Endodermal cell (in vitro differentiated cells): ENCODE data around the gene CDH13. TPM values are rescaled to one million over a fixed set of nuclear protein-coding genes. Genes with fewer than 3 reads are reported as not detected.

Source experiments
- DNase-seq: peaks from one replicate; pipeline ENCODE4 v3.0.0-alpha.2; 2017
- H3K27ac ChIP-seq: 2 replicates; pipeline ENCODE4 v1.5.1; 2013; ENCODE audit warnings: mild to moderate bottlenecking, low read depth, low read length, moderate library complexity
- H3K27me3 ChIP-seq: 2 replicates; pipeline ENCODE4 v1.6.1; 2013; ENCODE audit warnings: mild to moderate bottlenecking, low read length, moderate library complexity; ENCODE audit not compliant: insufficient read depth, control insufficient read depth, poor library complexity, severe bottlenecking
- H3K36me3 ChIP-seq: 2 replicates; pipeline ENCODE4 v1.7.0; 2013; ENCODE audit warnings: mild to moderate bottlenecking, low read length, moderate library complexity; ENCODE audit not compliant: control insufficient read depth, insufficient read depth
- H3K4me1 ChIP-seq: one replicate; pipeline ENCODE4 v1.7.0; 2013; ENCODE audit warnings: low read length; ENCODE audit not compliant: control insufficient read depth, insufficient read depth
- H3K4me3 ChIP-seq: 2 replicates; pipeline ENCODE4 v1.5.1; 2013; ENCODE audit warnings: mild to moderate bottlenecking, low read length, moderate library complexity
- H3K9ac ChIP-seq: 2 replicates; pipeline ENCODE4 v1.6.1; 2013; ENCODE audit warnings: mild to moderate bottlenecking, low read length, moderate library complexity; ENCODE audit not compliant: poor library complexity, severe bottlenecking; ENCODE audit errors: extremely low read depth
- H3K9me3 ChIP-seq: 2 replicates; pipeline ENCODE4 v1.6.1; 2013; ENCODE audit warnings: mild to moderate bottlenecking, low read length, moderate library complexity; ENCODE audit not compliant: control insufficient read depth
- H3K27ac Mint-ChIP-seq: 2 replicates; pipeline ENCODE4 v1.8.0; 2020; ENCODE audit warnings: mixed read lengths
- H3K27me3 Mint-ChIP-seq: 2 replicates; pipeline ENCODE4 v1.8.0; 2021; ENCODE audit warnings: mild to moderate bottlenecking, mixed read lengths; ENCODE audit not compliant: insufficient read depth
- H3K36me3 Mint-ChIP-seq: 2 replicates; pipeline ENCODE4 v1.8.0; 2020; ENCODE audit warnings: low read depth, mixed read lengths
- H3K4me1 Mint-ChIP-seq: 2 replicates; pipeline ENCODE4 v1.8.0; 2020; ENCODE audit warnings: mixed read lengths
- H3K4me3 Mint-ChIP-seq: 2 replicates; pipeline ENCODE4 v1.8.0; 2020; ENCODE audit warnings: mild to moderate bottlenecking, moderate library complexity, mixed read lengths
- H3K9me3 Mint-ChIP-seq: 2 replicates; pipeline ENCODE4 v1.8.0; 2020; ENCODE audit warnings: mild to moderate bottlenecking, mixed read lengths
- CTCF ChIP-seq: fragments of 200-600 bp; sonication (generic); conservative IDR thresholded peaks from 2 replicates; pipeline ENCODE4 v1.5.0; 2021; ENCODE audit warnings: antibody characterized with exemption, mild to moderate bottlenecking
- WGBS, 2 experiments: methylation state at CpG; one replicate each; pipeline versions ENCODE4 v1.1.5 to v1.1.7; 2013; ENCODE audit warnings: missing lambda C conversion rate in 2 of 2, mixed read lengths in 1 of 2; ENCODE audit not compliant: insufficient coverage in 1 of 2, insufficient read length in 1 of 2; 5-methylcytosine and 5-hydroxymethylcytosine counted together
- total RNA-seq, 2 donors: library from RNA; stranded (reverse); fragmentation: NEBNext Ultra II Directional in 1 of 2; extraction: Animal tissue kit (Norgen Biotek cat#: 25700) in 1 of 2; gene quantifications; 2 replicates in 1 of 2; 3 replicates in 1 of 2; pipeline ENCODE4 v1.2.1, GENCODE V29; 2021

CDH13 gene
- total RNA-seq, 2 donors from 2014 or later = 0.86 to 1.8 TPM

GRCh38 chr16:82878466-82878865 is 251.7 kb downstream of the CDH13 start:
- WGBS, 2 experiments = 85% methylated on average over 5 of the region's 5 CpGs; no CpG with 5 or more reads in 1 of the 2 experiments
- no peaks in the 10 kb centered on the region for H3K36me3 ChIP-seq
- no peak overlapping the region for H3K27ac Mint-ChIP-seq

GRCh38 chr16:82880346-82880745 is 253.6 kb downstream of the CDH13 start:
- Histone ChIP-seq H3K9me3 (no peaks in the 10 kb centered on the region), H3K9ac (no peak overlapping the region), H3K4me1 (peaks cover 5% of the 10 kb centered on the region), H3K4me3 (no peak overlapping the region), H3K27ac (no peak overlapping the region), H3K36me3 (no peaks in the 10 kb centered on the region), H3K27me3 (no peaks in the 10 kb centered on the region)
- H3K4me3 Mint-ChIP-seq = no peak overlapping the region
- no peaks in the 10 kb centered on the region for H3K9me3 Mint-ChIP-seq
- H3K36me3 Mint-ChIP-seq = no peaks in the 10 kb centered on the region
- WGBS, 2 experiments = 93 to 100% methylated on average over 2 to 4 of the region's 4 CpGs
- DNase-seq = no peak
- H3K27me3 Mint-ChIP-seq = no peaks in the 10 kb centered on the region
- H3K4me1 Mint-ChIP-seq = peaks cover 21% of the 10 kb centered on the region
- no peak for TF ChIP-seq CTCF
- no peak overlapping the region for H3K27ac Mint-ChIP-seq

More at GRCh38 chr16:82878466-82878865, 251.7 kb downstream of the CDH13 start:
- Histone ChIP-seq H3K4me1 (peaks cover 5% of the 10 kb centered on the region), H3K9me3 (no peaks in the 10 kb centered on the region), H3K9ac (no peak overlapping the region), H3K4me3 (no peak overlapping the region), H3K27ac (no peak overlapping the region), H3K27me3 (no peaks in the 10 kb centered on the region)
- Mint-ChIP-seq H3K36me3 (no peaks in the 10 kb centered on the region), H3K4me1 (peaks cover 19% of the 10 kb centered on the region), H3K4me3 (no peak overlapping the region), H3K27me3 (no peaks in the 10 kb centered on the region), H3K9me3 (no peaks in the 10 kb centered on the region)
- no peak for DNase-seq
- no peak for TF ChIP-seq CTCF

GRCh38 chr16:82881516-82881915 is 254.7 kb downstream of the CDH13 start:
- Histone ChIP-seq H3K9me3 (no peaks in the 10 kb centered on the region), H3K4me3 (no peak overlapping the region), H3K27ac (peak overlapping the region; percentile 56), H3K27me3 (no peaks in the 10 kb centered on the region), H3K9ac (no peak overlapping the region), H3K36me3 (no peaks in the 10 kb centered on the region), H3K4me1 (peaks cover 5% of the 10 kb centered on the region)
- H3K4me1 Mint-ChIP-seq = peaks cover 21% of the 10 kb centered on the region
- WGBS, 2 experiments = 84% methylated on average over 3 of the region's 3 CpGs; no CpG with 5 or more reads in 1 of the 2 experiments
- no peak overlapping the region for H3K4me3 Mint-ChIP-seq
- no peak overlapping the region for H3K27ac Mint-ChIP-seq
- no peak for DNase-seq
- TF ChIP-seq CTCF = no peak
- no peaks in the 10 kb centered on the region for H3K36me3 Mint-ChIP-seq
- no peaks in the 10 kb centered on the region for H3K9me3 Mint-ChIP-seq
- H3K27me3 Mint-ChIP-seq = no peaks in the 10 kb centered on the region
